Stimulated activated CD8-positive, alpha-beta memory T cell treated with anti-CD3 and anti-CD28 coated beads, Interleukin-7, amount 100 ng/mL, for 4 hours (primary cell): ENCODE data around the gene CDH23.

Source experiments
- DNase-seq, 2 donors: peaks; one replicate each; pipeline ENCODE4 v3.0.0-alpha.2; 2020; ENCODE audit warnings: low read depth in 2 of 2

The CDH23 gene

DNA sequence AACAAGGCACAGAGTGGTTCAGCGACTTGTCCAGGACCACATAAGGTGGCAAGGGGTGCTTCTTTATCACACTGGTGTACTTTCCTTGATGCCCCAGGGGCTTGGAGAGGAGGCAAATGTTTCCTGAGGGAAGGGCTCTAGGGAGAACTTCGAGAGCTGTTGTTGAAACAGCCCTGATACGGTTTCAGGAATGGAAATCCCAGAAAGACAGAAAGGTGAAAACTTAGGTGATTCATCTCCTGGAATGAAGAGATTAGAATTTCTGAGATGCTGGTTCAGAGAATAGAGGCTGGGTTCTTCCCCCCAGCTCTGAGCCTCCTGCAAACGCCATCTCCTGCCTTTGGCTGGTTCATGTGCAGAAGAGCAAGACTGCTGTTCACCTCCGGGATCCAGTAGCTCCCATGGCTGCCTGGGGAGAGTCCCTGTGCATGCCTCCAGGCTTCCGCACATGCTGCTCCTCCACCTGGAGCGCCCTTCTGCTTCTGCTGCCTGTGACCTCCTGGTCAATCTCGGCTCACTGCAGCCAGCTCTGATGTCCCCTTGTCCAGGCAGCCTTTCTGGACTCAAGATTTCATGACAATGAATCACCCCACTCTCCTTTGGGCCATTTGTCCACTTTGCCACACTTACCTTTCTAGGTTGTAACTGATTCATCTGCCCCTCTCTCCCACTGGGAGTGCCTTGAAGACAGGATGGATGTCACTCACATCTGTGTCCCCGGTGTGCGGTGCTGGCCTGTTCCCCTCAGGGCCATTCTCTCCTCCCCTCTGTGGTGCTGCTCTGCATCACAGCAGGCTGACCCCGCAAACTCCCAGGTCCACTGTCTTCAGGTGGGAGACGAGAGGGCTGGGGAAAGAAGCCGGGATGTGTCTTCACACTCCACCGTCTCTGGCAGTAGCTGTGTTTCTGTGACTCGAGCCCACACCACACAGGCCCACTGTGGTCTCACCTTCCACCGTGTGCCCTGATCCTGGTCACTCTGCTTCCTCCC is 3.6 kb upstream of the CDH23 start:
- no peak for DNase-seq

DNA sequence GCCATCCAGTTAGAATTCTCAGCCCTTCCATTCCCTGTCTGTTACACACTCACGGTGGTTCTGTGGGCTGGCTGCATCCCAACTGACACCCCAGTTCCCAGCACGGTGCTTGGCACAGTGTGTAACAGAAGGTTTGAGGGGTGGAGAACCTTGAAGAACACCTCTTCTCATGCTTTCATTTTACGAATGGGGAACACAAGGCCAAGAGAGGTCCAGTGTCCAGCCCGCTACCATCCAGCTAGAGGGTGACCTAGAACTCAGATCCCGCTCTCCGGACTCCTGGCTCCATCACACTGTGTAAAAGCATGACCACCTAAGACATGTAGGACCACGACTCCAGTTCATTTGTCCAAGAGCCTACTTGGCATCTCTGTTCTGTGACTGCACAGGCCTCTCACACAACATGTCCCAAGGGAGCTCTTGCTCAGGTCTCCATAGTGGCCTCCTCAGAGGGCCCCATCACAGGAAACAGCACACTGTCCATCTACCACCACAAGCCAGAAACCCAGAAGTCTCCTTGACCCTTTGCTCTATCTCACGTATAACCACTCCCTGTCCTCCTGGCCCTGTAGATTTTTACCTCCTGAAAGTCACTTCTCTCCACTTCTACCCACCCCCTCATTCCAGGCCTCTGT is 2.8 kb upstream of the CDH23 start:
- no peak for DNase-seq

DNA sequence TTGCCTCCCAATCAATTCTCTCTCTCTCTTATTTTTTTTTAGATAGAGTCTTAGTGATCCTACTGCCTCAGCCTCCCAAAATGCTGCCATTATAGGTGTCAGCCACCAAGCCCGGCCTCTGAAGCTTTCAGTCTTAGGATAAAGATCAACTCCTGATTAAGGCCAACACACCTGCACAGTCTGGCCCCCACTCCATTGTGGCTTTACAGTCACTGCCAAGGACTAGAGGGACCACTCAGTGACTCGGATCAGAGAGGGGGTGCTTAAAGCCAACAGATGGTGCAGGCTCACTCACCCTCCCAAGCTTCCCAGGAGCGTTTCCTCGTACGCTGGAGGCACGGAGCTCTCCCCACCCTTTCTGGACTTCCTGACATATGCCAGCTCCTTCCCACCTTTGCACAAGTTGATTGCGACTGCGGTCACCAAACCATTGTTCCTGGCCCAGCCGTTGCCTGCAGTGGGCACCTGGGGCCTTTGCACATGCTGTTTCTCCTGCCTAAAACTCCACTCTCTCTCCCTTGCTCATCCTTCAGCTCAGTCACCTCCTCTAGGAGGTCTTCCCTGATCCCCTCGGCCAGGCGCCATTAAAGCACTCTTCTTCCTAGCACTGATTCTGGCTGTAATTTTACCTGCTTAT is 1.7 kb upstream of the CDH23 start:
- DNase-seq: no peak

DNA sequence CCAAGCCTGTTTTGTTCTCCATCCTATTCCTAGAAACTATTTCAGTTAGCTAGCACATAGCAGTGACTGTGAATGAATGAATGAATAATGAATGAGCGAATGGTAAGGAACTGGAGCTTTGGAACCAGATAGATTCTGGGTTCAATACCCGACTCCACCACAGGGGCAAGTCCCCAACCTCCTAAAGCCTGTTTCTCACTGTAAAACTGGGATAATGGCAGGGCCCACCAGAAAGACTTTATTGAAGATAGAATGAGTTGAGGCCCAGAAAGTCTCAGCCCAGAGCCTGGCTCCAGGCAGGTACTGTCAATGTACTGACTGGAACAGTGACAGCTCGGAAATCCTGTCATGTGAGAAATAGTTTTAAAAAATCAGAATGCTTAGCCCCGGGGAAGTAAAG is 1.1 kb upstream of the CDH23 start:
- DNase-seq: no peak

DNA sequence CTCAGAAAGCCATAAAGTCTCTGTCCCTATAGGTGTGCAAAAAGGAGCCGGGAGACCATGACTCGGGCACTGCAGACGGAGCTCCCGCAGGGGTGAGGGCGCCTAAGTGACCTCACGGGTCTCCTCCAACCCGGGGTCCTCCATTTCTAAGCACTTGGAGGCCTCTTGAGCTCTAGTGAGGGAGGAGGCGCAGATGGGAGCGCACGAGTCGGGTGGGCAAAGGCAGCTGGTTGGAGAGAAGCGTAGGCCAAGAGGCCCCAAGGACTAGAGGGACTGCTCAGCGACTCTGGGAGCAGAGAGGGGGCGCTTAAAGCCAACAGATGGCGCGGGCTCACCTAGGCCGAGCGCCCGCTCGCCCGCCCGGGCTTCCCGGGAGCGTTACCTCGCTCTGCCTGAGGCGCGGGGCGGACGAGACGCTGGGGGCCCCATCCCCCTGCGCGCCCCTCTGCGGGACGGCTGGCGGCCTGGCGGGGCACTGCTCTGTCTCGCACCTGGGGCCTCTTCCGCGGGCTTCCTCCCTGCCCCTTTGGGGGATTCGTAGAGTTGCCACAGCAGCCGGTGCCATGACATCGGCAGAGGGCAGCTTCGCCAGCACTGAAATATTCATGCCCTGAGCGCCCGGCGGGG is 523 bp upstream of the CDH23 start:
- DNase-seq: peak in 1 of 2 donors; percentile 11

DNA sequence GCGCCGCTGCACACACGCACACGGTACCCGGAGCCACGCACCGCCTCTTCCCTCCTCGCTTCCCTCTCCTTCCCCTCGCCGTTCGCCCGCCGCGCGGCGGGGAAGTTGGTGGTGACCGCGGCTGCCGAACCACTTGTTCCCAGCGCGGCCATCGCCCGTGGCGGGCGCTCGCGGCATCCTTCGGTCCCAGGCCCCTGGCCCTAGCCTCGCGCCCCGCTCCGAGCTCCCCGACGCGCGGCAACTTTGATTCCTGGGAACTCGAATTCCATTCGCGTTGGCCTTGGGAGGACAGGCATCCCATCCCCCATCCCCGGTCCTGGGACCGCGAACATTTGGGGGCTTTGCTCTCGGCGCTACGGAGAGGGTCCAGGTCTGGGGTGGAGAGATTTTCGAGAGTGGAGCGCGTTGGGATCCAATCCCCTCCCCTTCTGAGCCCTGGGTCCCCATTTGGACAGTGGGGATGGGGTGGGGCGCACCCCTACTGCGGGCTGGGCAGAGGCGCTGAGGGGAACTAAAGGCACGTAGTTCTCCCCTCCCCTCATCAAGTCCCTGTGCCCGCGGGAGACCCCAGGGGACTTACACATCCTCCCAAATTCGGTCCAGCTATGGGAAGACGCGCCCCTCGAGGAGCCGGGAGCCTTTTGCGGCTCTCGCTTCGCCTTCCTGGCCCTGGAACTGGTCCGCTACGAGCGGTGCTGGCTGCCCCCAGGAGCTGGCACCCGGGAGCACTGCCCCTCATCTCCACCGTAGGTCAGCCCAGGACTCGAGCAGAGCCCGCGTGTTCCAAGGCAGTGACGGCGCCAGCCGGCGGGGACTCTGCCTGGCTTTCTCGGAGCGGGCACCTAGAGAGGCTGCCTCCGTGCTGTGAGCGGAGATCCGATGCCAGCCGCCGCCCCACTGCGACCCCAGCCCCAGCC is 834 bp downstream of the CDH23 start:
- DNase-seq: no peak

DNA sequence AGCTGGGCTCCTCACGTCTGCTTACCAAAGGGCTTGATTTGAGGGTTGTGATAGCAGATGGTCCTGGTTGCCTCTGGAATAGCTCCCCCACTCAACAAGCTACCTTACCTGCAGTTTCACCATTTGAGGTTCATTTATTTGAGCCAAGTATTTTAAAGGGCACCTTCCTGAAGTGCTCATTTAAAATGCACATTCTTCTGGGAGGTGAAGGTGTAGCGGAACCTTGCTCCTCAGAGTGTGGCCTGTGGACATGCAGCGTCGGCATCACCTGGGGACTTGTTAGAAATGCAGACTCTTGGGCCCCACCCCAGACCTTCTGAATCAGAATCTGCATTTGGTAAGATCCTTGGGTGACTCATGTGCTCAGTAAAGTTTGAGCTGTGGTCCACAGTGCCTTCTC is 2.3 kb downstream of the CDH23 start:
- no peak for DNase-seq

DNA sequence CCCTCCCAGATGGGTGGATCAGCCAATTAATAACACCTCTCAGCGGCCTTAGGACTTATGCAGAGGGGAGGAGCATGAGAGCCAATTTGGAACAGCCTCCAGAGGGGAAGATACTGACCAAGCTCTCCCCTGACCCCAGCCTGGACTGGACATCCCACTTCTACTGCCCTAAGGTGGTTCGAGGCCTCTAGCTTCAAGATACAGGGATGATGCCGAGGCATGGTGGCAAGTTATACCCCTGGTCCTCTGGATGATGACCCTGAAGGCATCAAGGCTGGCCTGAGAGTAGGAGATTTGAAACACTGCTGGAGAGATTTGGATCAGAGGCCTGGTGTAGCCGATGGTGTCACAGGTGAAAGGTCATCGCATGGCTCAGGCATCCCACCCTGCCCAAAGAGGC is 3.2 kb downstream of the CDH23 start:
- DNase-seq: no peak

DNA sequence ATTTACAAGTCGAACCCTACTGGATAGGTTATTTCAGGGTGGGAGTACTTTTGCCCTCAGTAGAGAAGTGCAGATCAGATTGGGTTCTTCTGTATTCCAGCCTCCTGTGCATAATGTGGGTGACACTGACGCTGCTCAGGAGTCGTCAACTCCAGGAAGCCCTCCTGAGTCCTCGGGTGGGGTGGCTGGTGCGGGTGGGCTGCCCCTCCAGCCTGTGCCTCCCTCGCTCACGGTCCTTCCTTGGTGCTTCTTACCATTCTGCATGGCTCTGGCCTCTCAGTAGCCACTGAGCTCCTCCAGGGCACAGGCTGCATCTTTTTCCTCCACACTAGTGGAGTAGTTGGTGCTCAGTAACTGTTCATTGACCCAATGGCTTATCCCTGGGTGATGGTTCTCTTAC is 4.3 kb downstream of the CDH23 start:
- DNase-seq: no peak

DNA sequence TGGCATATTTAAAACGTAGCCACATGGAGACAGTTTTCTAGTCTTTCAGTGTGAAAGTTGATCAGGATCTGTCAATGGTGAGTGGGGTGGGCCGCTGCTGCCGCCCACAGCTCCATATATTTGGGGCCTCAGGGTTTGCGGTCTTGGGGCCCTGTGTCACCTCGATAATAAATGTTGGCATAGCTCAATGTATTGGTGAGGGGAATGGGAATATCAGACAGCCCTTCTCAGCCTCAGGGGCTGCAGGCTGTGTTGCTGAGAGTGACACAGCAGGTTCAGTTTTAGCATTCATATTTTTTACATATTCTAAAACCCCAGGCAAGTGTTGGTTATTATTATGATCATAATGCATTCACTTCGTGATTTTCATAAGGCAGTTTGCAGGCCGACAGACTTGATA is 5.3 kb downstream of the CDH23 start:
- no peak for DNase-seq

DNA sequence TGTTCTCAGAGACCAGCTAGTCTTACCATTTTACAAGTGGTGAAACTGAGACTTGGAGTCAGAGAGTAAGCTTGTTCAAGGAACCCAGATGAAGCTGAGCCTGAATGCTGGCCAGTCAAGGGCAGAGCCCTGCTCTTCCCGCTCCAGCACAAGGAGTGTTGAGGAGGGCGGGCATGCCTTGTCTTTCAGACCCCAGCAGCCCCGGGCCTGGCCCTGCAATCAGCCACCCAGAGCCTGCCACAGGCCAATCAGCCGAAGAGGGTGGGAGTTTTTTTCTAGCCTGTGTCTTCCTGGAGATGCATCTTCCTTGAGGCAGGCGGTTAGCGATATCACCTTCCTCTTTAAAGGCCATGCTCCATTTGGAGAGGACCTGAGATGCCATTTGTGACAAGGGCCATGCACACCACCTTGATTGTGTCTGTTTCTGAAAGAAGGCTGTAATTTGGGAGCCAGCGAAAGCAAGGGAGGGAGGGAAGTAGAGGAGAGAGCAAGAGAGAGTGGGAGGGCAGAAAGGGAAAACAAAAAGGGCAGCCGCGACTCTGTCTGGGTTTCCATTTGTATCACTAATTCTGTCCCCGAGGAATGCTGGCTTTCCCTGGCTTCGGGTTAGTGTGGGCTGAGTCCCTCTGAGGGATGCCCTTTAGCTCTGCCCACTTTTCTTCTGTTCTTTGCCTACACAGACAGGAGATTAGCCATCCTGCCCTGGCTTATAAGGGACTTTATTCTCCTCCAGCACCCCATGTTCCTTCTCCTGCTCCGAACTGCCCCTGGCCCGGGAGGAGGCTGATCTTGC is 8.0 kb downstream of the CDH23 start:
- DNase-seq: no peak

DNA sequence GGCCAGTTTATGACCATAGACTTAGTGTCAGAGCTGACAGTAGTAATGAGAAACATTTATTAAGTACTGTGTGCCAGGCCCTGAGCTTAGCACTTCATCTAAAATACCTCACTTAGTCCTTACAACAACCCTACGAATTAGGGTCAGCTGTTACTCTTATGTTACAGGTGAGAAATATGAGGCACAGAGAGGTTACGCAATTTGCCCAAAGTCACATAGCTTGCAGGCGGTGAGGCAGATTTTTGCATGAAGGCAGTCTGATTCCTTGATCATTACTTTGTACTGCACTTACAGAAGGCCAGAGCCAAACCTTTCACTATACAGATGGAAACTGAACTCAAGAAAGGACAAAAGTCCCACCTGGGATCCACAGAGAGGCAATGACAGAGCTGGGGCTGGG is 10.2 kb downstream of the CDH23 start:
- no peak for DNase-seq

DNA sequence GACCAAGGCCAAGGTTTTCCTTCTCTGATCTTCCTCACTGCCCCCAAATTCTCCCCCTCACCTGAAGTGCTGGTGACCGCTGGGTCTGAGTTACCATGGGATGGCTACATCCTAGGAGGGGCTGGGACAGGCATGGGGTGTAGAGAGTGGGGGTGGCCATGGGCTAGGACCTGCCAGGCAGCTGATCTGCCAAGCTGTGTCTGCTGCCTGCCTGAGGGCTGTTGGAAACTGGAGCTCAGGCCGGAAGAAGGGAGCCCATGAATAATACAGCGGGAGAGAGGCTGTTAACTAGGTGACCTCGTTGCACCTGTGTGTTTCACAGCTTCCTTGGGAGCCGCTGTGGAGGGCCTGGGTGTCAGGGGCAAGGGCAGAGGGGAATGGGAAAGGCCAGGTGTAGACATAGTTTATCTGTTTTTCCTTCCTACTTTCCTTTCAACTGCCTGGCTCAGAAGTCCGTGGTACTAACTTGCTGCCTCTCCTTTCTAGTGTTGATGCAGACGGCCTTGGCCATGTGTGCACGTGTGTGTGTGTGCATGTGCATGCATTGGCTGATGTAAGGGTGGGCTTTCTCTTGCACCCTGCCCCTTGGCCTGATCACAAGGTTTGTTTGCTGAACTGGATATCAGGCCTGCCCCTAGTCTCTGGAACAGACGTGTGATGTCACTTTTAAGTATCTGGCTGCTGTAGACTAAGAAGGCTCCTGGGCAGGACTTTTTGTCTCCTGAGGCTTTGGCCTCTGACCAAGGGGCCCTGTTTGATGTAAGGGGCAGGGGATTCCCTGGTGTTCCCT is 11.9 kb downstream of the CDH23 start:
- DNase-seq: no peak

DNA sequence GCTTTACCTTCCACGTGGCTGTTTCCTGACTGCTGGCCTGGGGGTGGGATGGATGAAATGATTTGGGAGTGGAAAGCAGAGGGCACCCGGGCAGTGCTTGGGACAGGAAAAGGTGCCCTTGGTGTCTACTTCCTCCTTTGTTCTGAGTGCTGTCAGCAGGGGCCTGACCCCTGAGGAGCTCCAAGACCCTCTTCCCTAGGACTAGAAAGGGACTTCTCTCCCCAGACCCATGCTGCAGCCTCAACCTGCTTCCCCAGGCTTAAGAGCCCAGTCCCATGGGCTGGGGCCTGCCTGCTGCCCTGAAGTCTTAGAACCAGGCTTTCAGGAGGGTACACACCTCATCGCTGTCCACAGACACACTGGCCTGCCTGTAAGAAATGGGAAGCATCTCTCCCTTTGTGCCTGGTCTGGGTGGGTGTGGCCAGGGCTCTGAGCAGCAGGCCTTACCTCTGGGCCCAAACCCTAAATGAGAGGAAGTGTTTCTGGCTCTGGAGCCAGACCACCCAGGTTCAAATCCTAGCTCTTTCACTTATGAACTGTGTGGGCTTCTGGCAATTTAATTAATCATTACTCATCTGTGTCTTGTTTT is 12.9 kb downstream of the CDH23 start:
- DNase-seq: no peak

DNA sequence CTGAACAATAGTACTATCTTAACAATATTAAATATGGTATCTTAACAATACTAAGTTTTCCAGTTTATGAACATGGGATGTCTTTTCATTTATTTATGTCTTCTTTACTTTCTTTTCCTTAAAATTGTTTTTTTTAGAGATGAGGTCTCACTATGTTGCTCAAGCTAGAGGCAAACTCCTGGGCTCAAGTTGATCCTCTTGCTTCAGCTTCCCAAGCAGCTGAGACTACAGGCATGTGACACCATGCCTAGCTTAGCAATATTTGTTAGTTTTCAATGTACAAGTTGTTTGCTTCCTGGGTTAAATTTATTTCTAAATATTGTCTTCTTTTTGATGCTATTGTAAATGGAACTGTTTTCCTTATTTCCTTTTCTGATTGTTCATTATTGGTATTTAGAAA is 16.9 kb downstream of the CDH23 start:
- DNase-seq: no peak

DNA sequence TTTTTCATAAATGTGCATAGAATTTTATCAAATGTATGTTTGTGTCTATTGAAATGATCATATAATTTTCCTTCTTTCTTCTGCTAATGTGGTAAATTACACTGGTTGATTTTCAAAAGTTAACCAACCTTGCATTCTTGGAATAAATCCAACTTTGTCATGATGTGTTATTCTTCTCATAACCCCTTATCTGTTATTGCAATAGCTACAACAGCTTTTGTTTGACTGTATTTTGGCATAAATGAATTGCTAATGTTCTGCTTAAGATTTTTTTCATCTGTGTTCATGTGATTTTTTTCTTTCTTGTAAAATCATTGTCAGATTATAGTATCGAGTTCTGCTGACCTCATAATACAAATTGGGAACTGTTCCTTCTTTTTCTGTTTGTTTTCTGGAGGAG is 17.6 kb downstream of the CDH23 start:
- no peak for DNase-seq

DNA sequence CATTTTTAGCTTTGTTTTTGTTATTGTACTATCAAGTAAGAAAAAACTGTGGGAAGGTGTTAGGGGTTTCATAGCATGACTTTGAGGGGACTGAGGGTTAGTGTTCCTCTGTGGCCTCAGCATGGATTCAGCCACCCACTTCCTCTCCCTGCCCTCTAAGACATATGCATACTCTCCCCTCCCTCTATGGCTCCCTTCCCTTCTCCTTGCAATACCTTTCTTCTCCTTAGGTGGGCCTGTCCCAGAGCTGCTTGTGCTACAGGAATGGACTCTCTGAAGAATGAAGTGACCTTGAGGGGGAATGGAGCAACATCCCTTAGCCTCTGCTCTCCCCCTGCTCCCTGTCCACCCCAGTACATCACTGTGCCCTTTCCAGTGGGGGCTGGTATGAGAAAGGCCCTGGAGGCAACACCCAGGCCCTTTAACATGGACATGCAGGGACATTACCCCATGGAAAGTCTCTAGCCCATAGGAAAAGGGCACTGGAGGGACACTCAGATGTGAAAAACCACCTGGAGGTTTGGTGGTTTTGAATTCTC is 22.4 kb downstream of the CDH23 start:
- DNase-seq: no peak

DNA sequence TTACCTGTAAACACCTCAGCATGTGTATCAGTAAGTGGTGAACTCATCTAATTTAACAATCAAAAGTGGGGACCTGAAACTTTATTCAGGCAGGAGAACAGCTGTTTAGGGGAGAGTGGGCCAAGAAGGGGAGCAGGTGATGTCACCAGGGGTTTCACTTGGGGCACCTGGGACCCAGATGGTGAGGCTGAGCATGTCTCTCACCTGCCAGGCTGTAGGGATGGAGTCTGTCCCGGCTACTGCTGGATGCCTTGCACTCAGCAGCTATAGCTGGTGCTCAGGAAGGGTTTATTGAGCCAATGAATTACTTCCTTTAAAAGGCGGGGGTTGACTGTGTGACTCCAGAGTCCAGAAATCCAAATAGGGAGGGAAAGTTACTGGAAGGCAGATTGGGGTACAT is 23.0 kb downstream of the CDH23 start:
- DNase-seq: no peak

DNA sequence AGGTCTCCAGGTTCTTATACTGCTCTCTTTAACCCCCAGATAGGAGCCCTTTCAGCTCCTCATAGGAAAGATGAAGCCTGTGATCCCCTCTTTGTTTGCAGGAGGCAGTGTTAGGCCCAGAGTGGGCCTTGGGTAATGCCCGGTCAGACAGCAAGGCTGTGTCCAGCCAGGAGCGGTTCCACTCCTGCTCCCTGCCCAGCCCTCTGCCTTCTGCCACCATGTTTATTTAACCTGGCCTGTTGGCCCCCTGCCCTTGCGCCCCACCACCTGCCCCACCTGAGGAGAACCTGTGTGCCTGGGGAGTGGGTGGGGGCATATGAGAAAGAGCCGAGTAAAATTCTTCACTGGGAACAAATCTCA is 24.3 kb downstream of the CDH23 start:
- DNase-seq: no peak
